ENCODE measurements around the gene GNB5.

Gene GNB5

DNA sequence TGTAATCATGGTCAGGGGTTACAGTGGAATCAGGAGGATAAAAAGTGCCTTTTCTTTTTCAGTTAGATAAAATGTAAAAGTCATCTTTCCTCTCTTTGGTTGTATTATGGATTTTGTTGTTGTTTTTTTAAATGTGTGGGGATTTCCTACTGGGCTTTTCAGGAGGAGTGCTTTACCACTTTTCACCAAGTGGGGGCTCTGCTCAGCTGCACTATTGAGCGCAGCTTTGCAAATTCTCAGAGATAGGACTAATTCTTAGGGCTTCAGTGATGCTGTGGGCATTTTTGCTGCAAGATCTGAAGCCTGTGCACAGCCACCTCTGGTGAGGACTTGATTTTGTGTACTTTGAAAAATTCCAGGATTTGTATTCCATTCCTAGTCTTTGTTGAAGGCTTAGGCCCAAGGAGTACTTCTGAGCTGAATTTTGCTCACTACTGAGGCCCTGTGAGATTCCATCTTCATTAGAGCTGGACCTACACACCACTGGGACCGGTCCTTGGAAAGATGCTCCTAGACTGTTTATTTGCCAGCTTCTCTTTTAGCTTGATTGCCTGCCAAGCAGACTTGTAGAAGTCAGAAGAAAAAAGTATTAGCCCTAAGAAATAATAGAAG is 7.5 kb downstream of the GNB5 start:
- no peak overlapping the region for H3K27ac ChIP-seq (ENCODE audit: low read length)
- no peak overlapping the region for H3K9ac ChIP-seq (ENCODE audit: low read length)
- TF ChIP-seq, protein P1, sequence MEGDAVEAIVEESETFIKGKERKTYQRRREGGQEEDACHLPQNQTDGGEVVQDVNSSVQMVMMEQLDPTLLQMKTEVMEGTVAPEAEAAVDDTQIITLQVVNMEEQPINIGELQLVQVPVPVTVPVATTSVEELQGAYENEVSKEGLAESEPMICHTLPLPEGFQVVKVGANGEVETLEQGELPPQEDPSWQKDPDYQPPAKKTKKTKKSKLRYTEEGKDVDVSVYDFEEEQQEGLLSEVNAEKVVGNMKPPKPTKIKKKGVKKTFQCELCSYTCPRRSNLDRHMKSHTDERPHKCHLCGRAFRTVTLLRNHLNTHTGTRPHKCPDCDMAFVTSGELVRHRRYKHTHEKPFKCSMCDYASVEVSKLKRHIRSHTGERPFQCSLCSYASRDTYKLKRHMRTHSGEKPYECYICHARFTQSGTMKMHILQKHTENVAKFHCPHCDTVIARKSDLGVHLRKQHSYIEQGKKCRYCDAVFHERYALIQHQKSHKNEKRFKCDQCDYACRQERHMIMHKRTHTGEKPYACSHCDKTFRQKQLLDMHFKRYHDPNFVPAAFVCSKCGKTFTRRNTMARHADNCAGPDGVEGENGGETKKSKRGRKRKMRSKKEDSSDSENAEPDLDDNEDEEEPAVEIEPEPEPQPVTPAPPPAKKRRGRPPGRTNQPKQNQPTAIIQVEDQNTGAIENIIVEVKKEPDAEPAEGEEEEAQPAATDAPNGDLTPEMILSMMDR (IDR thresholded peaks at IDR 0.05; ENCODE audit: low read length) = peak; percentile 61
- TF ChIP-seq EZH2phosphoT487 (IDR thresholded peaks at IDR 0.05; ENCODE audit: low read length) (no peak), EZH2 (optimal IDR thresholded peaks at IDR 0.05; ENCODE audit: low read depth, low read length) (no peak)
- no peaks in the 10 kb centered on the region for H4K20me1 ChIP-seq (ENCODE audit: insufficient read depth, low read length)
- peaks cover 8% of the 10 kb centered on the region for H3K4me1 ChIP-seq (ENCODE audit: low read length)
- no peaks in the 10 kb centered on the region for H3K27me3 ChIP-seq (replicated peaks; ENCODE audit: insufficient read depth, low read length)
- no peaks in the 10 kb centered on the region for H3K9me2 ChIP-seq (replicated peaks; ENCODE audit: insufficient read depth, low read length)
- H3K9me3 ChIP-seq (replicated peaks; ENCODE audit: insufficient read depth, low read length) = no peaks in the 10 kb centered on the region
- no peaks in the 10 kb centered on the region for H3K36me3 ChIP-seq (replicated peaks; ENCODE audit: insufficient read depth, low read length)
- no peak overlapping the region for H2AFZ ChIP-seq (ENCODE audit: low read length)
- peak; percentile 43 for DNase-seq
- no peak overlapping the region for H3K4me2 ChIP-seq (ENCODE audit: low read depth, low read length)
- H3K4me3 ChIP-seq (ENCODE audit: low read length) = no peak overlapping the region
- H3F3A ChIP-seq (ENCODE audit: insufficient read depth, low read length) = peaks cover 9% of the 10 kb centered on the region; the same call in 1 of the 2 replicates
- peaks cover 5% of the 10 kb centered on the region for H3K79me2 ChIP-seq (ENCODE audit: low read length)

DNA sequence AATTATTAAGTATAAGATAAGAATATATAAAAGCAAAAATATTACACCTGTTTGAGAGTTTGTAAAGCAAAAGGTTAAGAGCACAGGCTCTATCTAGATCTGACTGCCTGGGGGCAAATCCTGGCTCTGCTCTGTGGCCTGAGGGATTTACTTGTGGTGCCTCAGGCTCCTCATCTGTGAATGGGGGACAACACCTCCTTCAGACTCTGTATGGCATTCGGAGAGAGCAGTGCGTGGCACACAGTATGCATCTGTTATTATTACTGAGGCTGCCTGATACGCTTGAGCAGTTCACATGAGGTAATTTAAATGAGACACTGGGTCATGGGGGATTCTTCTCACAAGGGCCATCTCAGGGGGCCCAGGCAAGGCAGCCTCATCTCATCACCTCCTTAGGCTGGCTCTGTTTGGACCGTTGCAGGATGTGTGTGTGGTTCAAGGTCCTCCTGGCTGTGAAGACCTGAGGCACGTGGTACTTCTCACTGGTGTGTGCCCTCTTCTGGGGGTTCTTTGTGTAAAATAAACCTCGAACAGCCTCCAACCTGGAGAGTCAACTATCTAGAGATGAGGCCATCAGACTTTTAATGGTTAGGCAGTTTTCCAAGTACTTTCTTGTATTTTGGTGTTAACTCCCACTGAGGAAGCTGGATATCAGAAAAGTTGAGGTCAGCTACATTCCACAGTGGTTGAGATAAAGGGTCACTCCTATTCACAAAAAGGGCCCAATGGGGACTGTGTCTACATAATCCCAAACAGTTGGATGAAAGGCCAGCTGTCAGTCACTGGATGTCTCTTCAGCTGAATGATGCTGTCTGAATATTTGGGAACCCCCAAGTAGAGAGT is 9.0 kb downstream of the GNB5 start:
- Histone ChIP-seq H2AFZ (ENCODE audit: low read length) (no peak overlapping the region), H3K4me1 (ENCODE audit: low read length) (peaks cover 14% of the 10 kb centered on the region)
- no peak for DNase-seq

DNA sequence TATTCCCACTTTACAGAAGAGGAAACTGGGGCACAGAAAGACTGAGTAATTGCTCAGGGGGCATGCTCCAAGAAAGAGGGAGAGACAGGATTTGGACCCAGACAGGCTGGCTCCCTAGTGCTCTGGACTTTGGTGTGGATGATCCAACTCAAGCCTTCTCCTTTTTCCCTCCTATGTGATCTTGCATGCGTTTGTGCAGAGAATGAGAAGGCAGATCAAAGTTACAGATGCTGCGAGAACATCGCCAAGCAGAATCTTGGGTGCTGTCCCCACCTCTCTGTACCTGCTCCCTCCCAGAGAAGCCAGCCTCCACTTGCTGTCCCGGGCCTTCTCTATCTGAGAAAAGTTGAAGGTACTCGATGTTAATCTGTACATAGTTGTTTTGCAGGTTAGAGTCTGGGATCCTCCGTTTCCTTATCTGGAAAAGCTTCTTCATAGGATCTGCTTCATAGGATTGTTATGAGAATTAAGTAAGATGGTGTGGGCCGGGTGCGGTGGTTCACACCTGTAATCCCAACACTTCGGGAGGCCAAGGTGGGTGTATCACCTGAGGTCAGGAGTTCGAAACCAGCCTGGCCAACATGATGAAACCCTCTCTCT is 10.2 kb downstream of the GNB5 start:
- H3K9ac ChIP-seq (ENCODE audit: low read length) = peak overlapping the region; percentile 92; the same call in 1 of the 2 replicates
- no peak for TF ChIP-seq EZH2 (optimal IDR thresholded peaks at IDR 0.05; ENCODE audit: low read depth, low read length)
- no peak for TF ChIP-seq EZH2phosphoT487 (IDR thresholded peaks at IDR 0.05; ENCODE audit: low read length)
- TF ChIP-seq, protein P1 (IDR thresholded peaks at IDR 0.05; ENCODE audit: low read length) = no peak

More for the DNA sequence above, 9.0 kb downstream of the GNB5 start:
- no peaks in the 10 kb centered on the region for H4K20me1 ChIP-seq (ENCODE audit: insufficient read depth, low read length)
- no peaks in the 10 kb centered on the region for H3K27me3 ChIP-seq (replicated peaks; ENCODE audit: insufficient read depth, low read length)
- peaks cover 19% of the 10 kb centered on the region for H3K79me2 ChIP-seq (ENCODE audit: low read length)
- H3K9me2 ChIP-seq (replicated peaks; ENCODE audit: insufficient read depth, low read length) = no peaks in the 10 kb centered on the region
- H3K36me3 ChIP-seq (replicated peaks; ENCODE audit: insufficient read depth, low read length) = no peaks in the 10 kb centered on the region
- no peaks in the 10 kb centered on the region for H3K9me3 ChIP-seq (replicated peaks; ENCODE audit: insufficient read depth, low read length)
- H3K4me3 ChIP-seq (ENCODE audit: low read length) = no peak overlapping the region
- TF ChIP-seq, protein P1 (IDR thresholded peaks at IDR 0.05; ENCODE audit: low read length) = no peak
- H3K4me2 ChIP-seq (ENCODE audit: low read depth, low read length) = no peak overlapping the region
- peaks cover 9% of the 10 kb centered on the region; the same call in 1 of the 2 replicates for H3F3A ChIP-seq (ENCODE audit: insufficient read depth, low read length)
- H3K9ac ChIP-seq (ENCODE audit: low read length) = no peak overlapping the region
- H3K27ac ChIP-seq (ENCODE audit: low read length) = no peak overlapping the region

More for the DNA sequence above, 10.2 kb downstream of the GNB5 start:
- H3F3A ChIP-seq (ENCODE audit: insufficient read depth, low read length) = peaks cover 9% of the 10 kb centered on the region; the same call in 1 of the 2 replicates
- DNase-seq = no peak
- H3K9me3 ChIP-seq (replicated peaks; ENCODE audit: insufficient read depth, low read length) = no peaks in the 10 kb centered on the region
- peaks cover 28% of the 10 kb centered on the region for H3K79me2 ChIP-seq (ENCODE audit: low read length)
- peaks cover 14% of the 10 kb centered on the region for H3K4me1 ChIP-seq (ENCODE audit: low read length)
- peak overlapping the region; percentile 99 for H2AFZ ChIP-seq (ENCODE audit: low read length)
- H3K36me3 ChIP-seq (replicated peaks; ENCODE audit: insufficient read depth, low read length) = no peaks in the 10 kb centered on the region
- peak overlapping the region; percentile 88; the same call in 1 of the 2 replicates for H3K4me3 ChIP-seq (ENCODE audit: low read length)
- H3K9me2 ChIP-seq (replicated peaks; ENCODE audit: insufficient read depth, low read length) = no peaks in the 10 kb centered on the region
- peak overlapping the region; percentile 82; the same call in 1 of the 2 replicates for H3K27ac ChIP-seq (ENCODE audit: low read length)
- H4K20me1 ChIP-seq (ENCODE audit: insufficient read depth, low read length) = no peaks in the 10 kb centered on the region
- peak overlapping the region; percentile 96 for H3K4me2 ChIP-seq (ENCODE audit: low read depth, low read length)
- H3K27me3 ChIP-seq (replicated peaks; ENCODE audit: insufficient read depth, low read length) = no peaks in the 10 kb centered on the region
